Cerebellar nuclear complex (tissue), 1 donor: ENCODE measurements around the gene STEAP3.
A peak's percentile ranks its signal among the peaks of the same experiment; 100 is the strongest.

Experiments used
- DNase-seq, 2 experiments: peaks; one replicate each; lab custom pipeline; 2025; lab: John Stamatoyannopoulos, UW

The STEAP3 gene

DNA sequence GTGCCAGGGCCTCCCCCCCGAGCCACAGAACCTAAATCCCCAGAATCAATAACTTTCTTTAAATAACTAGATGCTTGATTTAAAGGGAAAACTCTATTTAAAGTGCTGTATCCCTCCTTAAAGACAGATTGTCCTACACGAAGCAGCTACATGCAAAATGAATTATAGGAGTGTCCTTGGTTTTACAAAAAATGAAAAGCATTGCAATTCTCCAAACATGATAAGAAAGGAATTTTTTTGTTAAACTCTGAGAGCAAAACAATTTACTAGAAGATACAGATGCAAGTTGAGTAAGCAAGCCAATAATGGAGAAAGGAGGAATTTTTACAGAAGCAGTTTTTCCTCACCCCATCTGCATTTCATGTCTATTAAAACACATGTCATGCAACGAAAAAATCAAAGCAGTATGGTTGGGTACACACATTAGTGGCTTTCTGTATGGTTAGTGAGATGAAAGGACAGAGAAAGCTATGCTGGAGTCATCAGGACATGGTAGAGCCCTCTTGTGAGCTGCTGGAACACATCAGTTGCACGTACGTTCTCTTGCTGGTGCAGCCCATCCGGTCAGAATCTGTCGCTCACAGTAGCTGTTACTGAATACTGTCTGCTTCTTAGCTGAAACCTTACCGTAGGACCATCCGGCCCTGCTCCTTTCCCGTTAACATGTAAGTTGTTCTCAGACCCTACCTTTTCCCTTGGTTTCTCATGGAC is 25.9 kb upstream of the STEAP3 start:
- no peak for DNase-seq

DNA sequence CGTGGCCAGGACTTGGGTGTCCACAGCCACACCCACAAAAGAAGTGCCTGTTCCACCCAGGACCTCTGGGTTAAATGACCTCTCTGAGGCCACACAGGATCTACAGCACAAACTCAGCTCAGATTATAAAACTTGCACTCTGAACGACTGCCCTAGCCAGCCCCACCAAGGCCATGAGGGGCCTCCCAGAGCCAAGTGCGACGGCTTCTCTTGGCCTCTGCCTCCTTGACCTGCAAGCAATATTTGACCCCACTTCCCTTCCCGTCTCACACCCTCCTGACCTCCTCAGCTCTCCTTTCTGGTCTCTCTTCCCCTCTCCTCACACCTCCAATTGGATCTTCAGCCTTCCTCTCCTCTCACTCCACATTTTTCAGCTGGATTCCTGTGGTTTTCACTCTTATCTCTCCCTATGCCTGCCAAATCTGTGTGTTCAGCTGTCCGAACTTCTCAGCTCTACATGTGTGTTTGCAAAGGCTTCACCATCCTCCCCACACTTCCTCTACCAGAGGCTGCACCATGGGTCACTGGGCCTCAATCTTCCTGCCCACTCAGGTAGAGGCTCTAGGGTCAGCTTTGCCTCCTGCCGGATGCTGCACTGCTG is 25.3 kb upstream of the STEAP3 start:
- DNase-seq: no peak

DNA sequence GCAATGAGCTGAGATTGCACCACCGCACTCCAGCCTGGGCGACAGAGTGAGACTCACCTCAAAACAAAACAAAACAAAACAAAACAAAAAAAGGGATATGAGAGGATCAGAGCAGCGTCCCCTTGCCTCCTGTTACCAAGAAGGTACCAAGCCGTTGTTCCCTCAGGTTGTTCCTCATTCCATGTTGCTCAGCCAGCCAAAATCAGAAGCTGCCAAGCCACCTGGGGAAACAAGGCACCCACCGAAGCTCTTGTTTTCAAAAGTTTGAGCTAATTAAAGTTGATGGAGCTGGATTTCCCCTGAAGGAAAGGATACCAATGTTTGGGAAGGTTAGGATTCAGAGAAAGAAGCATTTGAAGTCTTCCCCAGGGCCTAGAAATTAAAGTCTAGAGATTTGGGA is 21.8 kb upstream of the STEAP3 start:
- no peak for DNase-seq

DNA sequence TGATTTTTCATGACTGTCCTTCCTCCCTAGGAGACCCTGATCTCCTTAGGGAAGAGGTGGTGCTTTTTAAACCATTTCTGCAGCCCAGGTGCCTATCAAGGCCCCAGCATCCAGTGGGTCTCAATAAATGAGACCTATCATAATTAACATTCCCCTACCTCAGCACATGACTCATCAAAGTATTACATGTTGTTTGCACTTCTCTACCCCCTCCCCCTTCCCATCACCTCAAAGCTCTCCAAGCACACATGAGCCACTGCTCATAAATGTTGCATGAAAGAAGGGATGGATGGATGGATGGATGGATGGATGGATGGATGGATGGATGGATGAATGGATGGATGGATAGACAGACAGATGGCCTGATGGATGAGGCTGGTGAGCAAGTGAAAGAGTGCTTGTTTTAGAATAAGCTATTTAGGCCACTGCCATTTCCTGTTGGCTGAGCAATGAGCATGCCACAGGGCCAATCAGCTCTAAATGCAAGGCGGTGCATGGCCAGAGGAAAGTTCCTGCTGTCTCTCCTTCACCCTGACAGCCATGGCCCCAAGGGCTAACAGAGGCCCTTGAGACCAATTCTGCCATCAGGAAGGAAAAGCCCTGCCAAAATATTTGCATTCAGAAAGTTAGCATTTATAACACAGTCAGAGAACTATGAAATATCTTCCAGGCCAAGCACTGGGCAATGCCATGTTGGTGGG is 20.9 kb upstream of the STEAP3 start:
- DNase-seq: no peak

DNA sequence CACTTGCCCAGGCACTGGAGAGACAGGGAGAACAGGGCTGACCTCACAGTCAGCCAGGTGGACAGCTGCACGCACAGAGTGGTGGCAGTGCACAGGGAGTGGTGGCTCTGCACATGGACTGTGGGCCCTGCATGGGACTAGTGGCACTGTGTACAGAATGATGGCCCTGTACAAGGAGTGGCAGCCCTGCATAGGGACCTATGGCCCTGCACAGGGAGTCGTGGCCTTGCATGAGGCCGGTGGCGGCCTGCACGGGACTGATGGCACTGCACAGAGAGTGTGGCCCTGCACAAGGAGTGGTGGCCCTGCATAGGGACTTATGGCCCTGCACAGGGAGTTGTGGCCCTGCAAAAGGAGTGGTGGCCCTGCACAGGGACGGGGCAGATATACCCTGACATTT is 19.1 kb upstream of the STEAP3 start:
- no peak for DNase-seq

DNA sequence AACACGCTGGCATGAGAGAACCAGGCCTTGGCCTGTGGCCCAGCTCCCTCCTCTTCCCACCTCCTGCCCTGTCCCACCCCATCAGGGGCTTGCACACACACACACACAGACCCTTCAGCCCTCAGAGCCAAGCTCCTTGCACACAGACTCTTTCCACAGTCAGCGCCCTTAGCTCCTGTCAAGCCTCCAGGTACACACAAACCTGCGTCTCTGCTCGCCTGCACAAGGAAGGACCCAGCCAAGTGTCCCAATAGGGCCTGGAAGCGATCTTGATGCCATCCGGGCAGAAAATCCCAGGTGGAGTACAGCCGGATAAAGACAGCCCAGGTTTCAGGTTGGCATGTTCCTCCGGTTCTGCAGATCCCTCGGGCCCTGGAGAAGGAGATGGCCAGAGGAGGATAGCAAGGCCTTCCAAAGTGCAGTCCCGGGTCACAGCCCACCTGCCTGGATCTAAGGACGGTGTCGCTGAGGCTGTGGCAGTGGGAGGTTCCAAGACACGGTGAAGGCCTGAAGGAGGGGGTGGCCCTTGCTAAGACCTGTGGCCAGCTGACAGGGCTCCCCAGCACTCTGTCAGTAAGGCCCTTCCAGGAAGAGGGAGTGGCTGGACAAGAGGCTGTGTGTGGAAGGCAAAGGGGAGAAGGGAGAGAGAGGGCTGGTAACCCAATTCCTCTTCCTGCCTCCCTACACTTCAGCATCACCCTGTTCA is 18.5 kb upstream of the STEAP3 start:
- DNase-seq: no peak

DNA sequence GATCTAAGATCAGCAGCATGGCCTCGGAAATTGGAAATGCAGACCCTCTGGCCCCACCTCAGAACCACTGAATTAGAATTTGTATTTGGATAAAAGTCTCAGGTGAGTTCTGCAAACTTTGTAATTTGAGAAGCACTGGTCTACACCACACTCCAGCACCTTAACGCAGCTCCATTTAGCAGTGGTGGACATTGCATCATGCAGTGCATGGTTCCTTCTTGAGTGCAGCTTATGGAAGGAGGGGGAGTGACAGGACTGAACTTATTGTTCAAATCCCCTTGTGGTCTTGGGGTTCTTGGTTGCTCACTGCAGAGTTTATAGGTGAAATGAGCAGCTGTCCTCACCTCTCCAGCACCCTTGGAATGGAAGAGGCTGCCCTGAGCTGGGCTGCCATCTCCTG is 17.4 kb upstream of the STEAP3 start:
- DNase-seq: no peak

DNA sequence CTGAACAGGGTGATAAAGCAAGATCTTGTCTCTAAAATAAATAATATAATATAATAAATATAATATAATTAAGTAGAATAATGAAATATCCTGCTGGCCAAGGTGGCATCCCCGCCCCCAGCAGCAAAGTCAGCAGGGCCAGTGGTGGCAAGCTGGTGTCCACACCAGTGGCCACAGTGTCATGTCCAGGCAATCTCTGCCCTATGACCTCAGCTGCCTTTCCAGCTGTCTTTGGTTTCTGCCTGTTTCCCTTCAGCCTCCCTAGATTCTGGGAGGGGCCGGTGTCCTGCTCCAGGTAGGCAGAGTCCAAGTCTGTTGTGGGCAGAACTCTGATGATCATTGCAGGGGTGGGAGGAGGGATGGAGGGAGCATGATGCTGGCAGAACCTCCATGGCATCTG is 16.2 kb upstream of the STEAP3 start:
- no peak for DNase-seq

DNA sequence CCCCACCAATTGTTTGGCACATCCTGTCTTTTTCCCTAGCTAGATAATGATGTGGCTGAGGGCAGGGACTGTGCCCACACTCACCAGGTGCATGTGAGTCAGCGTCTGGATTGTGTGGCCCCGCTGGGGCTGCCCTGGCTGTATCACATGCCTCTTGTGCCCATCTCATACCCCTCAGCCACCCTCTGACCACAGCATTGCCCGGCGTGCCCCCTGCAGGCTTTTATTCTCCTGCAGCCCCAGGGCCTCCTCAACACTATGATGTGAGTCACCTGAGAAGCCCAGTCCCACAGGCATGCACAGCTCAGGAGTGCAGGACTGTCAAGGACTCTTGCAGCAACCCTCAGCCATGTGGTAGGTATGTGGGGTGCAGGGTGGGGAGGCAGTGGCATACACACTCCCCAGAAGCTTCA is 14.8 kb upstream of the STEAP3 start:
- no peak for DNase-seq

DNA sequence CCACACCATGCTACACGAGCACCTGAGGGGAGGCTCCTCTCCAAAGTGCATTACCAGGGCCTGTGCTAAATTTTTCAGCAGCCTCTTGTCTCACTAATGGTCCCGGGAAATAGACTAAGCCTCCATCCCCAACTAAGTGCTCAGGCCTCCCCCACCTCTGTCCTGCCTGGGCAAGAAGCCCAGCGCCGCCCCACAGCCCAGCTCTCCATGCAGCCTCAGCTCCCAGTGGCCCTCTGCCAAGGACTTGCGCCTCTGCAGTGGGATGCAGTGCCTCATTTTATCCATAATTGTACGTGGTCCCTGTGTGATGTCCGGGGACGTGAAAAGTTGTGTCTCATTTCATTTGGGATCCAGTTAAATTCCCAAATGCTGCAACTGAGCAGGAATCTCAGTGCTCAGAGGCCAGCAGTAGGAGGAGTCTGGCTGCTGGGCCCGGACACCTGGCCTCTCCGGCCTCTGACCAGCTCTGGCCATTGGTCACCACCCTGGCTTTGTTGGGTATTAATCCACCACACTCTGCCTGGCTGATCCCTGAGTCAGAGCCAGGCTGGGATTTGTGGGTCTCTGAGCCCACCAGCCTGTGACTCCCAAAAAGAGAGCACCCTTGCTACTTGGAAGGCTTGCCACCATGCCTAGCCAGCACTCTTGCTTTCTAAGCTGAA is 11.4 kb upstream of the STEAP3 start:
- no peak for DNase-seq

DNA sequence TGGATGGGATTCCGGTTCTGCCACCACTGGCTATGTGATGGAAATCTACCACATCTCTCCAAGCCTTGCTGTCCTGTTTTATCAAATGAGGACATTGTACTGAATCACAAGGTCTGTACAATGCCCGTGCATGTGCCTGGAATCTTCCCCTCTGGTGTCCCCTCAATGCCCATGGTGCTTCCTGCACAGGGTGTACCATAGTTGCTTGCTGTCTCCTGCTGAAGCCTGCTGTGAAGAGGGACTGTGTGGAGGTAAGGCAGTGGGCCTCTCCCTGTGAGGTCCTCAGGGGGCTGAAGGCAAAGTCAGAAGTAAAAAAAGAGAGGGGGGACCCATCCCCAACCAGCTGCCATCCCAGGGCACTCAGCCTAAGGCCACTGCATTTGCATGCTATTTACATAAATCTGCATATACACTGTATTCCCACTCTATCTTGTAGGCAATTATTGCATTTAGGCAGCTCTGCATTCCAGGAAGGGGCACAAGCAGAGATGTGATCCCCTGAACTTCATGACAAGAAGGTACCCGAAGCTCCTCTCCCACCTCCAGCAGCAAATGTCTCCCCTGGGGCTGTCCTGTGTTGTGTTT is 9.1 kb upstream of the STEAP3 start:
- DNase-seq: no peak

DNA sequence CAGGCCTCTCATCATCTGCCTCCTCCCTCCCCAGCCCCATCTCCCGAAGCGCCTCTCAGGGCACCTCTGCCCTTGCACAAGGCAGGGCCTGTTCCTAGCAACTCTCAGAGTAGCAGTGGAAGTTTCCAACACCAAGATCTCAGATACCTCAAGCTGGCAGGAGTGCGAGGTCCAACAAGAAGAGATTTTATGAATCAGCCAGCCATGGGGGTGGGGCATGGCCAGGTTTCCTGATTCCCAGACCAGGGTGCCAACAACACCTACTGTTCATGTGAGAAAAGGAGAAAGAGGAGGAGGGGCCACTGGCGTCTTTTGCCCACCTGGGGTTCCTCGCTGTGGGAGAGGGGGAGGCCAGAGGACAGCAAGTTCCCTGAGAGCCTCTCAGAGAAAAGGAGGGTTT is 6.6 kb upstream of the STEAP3 start:
- no peak for DNase-seq

DNA sequence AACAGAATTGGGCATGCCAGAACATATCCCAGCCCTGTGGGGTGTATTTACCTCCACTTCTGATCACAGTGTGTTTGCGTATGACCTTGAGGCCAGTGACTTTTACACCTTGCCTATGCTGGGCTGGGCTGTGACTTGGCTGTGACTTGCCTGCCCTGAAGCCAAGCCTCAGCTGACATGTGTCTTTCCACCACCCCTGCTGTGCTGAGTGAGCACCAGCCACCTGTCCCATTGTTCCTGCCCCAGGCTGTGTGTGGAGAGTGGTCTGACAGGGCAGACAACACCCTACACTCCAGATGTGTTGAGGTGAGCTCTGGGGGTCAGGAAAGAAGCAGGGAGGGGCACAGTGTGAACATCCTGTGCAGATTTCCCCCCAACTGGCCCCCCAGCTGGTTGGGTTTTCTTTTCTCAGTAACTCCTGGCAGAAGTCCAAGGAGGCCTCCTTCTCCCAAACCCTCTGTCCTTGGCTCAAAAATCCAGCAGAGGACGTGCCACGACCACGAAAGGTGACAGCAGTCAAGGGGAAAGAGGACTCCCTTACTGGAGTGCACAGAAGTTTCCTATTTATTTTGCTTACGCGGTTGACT is 5.1 kb upstream of the STEAP3 start:
- DNase-seq: peak; percentile 68 to 84

DNA sequence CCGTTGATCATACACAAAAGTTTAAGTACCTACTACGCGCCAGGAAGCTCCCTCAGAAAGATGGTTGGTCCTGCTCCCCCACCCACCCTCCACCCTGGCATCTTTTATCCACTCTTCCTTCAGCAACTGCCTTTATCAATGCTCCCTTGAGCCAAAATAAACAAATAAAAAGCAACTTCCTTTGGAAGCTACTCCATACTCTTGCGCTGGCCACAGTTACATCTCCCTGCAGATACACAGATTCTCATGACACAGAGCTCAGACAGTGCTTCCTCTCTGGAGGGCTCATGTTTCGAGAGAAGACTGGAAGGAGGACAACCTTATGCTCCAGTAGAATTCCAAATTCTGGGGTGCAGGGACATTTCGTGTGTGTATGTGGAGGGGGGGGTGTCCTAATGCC is 3.8 kb upstream of the STEAP3 start:
- DNase-seq: no peak

DNA sequence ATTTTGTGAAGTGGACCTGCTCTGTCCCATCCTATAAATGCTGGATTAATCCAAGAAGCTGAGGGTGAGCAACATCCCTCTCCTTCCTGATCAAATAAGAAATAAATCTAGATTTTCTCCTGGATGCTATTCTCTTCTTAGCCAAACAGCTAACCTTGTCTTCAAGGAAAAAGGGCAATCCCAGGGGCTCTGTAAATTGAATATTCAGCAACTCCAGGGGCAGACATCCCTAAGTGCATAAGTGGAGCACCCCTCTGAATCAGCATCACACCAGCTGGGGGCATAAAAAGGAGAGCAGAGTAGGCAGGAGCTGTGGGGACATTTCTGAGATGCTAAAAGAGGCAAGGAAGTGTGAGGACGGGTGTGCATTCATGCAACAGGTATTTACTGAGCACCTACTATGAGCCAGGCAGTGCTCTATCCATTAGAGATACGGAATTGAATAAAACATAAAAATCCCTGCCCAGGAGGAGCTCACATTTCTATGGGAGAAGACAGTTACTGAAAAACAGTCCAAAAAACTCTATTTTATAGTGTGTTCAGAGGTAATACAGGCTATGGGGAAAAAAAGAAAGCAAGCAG is 2.8 kb upstream of the STEAP3 start:
- DNase-seq: no peak

DNA sequence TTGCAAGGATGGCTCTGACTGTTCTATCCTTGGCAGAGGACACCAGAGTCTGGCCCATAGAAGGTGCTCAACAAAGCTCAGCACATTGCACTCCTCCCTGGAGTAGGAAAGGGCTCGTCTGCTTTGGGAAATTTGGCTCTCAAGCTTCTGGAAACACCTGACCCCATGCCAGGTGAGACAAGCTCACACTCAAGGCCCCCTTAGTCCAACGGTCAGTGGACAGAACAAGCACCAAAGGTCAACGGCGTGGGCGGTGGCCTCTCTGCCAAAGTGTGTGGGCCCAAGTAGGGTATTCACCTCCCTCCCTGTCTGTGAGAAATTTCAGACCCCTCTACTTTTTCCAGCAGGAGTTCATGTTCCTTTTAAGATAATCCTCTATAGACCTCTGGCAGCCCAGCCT is 2.0 kb upstream of the STEAP3 start:
- DNase-seq: no peak

DNA sequence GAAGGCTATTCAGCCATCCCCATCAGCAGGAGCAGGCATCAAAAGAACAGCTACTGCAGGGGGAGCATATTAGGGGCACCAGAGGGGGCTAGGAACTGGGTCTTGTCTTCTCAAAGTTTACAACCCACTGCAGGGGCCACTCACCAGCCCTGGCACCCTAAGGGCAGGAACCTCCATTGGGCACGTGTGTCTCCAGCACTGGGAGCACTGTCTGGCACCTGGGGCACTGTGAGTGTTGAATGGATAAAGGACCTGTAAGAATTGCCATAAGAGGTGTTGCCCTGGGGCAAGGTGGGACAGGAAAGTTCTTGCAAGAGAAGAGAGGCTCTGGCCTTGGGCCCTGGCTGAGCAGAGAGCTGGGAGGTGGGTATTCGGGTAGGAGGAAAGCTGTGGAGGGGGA is 1.4 kb upstream of the STEAP3 start:
- DNase-seq: no peak

DNA sequence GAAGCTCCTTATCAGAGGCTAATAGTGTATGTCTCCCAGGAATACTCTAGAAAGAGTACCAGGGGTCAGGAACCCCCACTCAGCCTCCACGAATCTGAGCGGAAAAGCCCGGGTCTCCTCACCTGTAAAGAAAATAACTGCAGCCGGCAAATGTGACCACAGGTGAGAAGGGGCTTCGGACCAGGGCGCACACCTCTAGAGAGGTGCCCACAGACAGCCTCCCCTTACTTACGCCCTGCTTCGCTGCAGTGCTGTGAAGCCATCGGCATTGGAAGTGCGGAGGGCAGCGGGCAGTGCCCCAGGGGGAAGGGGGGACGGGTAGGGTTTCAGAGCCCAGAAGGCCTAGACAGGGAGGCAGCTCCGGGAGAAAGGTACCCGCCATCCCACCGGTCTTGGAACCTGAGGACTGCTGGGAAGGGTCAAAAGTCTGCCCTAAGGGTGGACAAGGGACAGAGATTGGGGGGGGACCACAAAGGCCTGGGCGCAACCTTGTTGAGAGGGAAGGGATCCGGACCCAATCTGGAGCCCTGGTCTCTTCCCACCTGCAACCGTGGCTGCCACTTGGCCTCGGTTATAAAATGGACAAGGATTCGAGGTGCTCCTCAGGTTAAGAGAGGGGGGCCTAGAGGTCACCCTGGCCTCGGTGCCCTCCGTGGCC is 642 bp upstream of the STEAP3 start:
- DNase-seq: no peak

DNA sequence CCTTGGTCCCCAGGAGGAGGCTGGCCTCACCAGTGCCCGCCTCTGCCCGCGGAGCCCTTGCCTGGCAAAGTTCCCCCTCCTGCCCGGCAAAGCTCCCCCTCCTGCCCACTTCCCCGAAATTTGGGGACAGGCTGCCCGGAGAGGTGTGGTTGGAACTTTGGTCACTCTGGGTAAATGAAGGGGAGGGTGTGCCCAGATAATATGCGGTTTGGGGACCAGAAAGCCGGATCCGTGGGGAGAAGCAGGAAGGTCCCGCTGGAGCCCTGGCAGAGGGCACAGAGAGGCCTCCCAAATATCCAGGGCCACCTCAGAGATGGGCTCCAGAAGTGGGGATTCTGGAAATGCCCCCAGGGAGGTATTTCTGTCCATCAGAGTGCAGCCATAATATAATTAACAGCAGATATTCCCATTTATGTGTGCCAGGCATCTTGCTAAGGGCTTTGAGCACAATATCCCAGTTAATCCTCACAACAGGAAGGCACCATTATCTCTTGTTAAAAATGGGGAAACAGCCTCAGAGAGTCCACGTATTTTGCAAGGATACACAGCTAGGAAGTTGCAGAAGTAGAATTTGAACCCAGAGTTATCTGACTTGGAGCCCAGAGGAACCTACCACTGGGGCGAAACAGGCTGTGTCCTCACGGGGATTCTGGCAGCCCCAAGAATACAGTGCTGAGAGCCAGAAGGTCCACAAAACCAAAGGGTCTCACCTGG is 914 bp downstream of the STEAP3 start:
- DNase-seq: no peak
